ENCODE results near the gene TBL3.

The TBL3 gene

GRCh38 chr16:1992704-1993317 lies 21.0 kb downstream of the TBL3 start:
- Histone ChIP-seq H3K4me1 (ENCODE audit: control insufficient read depth, insufficient read depth, low read length) (peaks cover 9% of the 10 kb centered on the region), H3K36me3 (ENCODE audit: control insufficient read depth, insufficient read depth, low read length) (peaks cover under 1% of the 10 kb centered on the region), H3K27me3 (ENCODE audit: control insufficient read depth, insufficient read depth, low read length) (peaks cover 2% of the 10 kb centered on the region; the same call in 1 of the 2 replicates), H3K4me3 (ENCODE audit: low read length) (peak overlapping the region; percentile 35; the same call in 1 of the 2 replicates), H3K9me3 (ENCODE audit: control insufficient read depth, insufficient read depth, low read length) (no peaks in the 10 kb centered on the region), H3K27ac (ENCODE audit: low read length) (no peak overlapping the region)
- WGBS (ENCODE audit: insufficient coverage, insufficient read length) = no CpG with 5 or more reads among the region's 50 CpGs
- no peak for DNase-seq (ENCODE audit: low read depth, low spot score)

- Histone ChIP-seq H3K4me1 (ENCODE audit: control insufficient read depth, insufficient read depth, low read length) (peaks cover 9% of the 10 kb centered on the region), H3K27me3 (ENCODE audit: control insufficient read depth, insufficient read depth, low read length) (peaks cover 2% of the 10 kb centered on the region; the same call in 1 of the 2 replicates), H3K36me3 (ENCODE audit: control insufficient read depth, insufficient read depth, low read length) (peaks cover 7% of the 10 kb centered on the region), H3K27ac (ENCODE audit: low read length) (no peak overlapping the region), H3K4me3 (ENCODE audit: low read length) (no peak overlapping the region), H3K9me3 (ENCODE audit: control insufficient read depth, insufficient read depth, low read length) (no peaks in the 10 kb centered on the region)
- no CpG with 5 or more reads among the region's 2 CpGs for WGBS (ENCODE audit: insufficient coverage, insufficient read length)
- DNase-seq (ENCODE audit: low read depth, low spot score) = no peak
These were observed 21.9 kb downstream of the TBL3 start for GRCh38 chr16:1993731-1994131.

GRCh38 chr16:1997494-1998359 lies 25.9 kb downstream of the TBL3 start:
- no peaks in the 10 kb centered on the region for H3K27me3 ChIP-seq (ENCODE audit: control insufficient read depth, insufficient read depth, low read length)
- peaks cover 42% of the 10 kb centered on the region for H3K36me3 ChIP-seq (ENCODE audit: control insufficient read depth, insufficient read depth, low read length)
- no CpG with 5 or more reads among the region's 26 CpGs for WGBS (ENCODE audit: insufficient coverage, insufficient read length)
- H3K4me1 ChIP-seq (ENCODE audit: control insufficient read depth, insufficient read depth, low read length) = no peaks in the 10 kb centered on the region
- DNase-seq (ENCODE audit: low read depth, low spot score) = no peak
- no peaks in the 10 kb centered on the region for H3K9me3 ChIP-seq (ENCODE audit: control insufficient read depth, insufficient read depth, low read length)
- no peak overlapping the region for H3K4me3 ChIP-seq (ENCODE audit: low read length)
- H3K27ac ChIP-seq (ENCODE audit: low read length) = no peak overlapping the region

- H3K9me3 ChIP-seq (ENCODE audit: control insufficient read depth, insufficient read depth, low read length) = no peaks in the 10 kb centered on the region
- no peak overlapping the region for H3K4me3 ChIP-seq (ENCODE audit: low read length)
- no peaks in the 10 kb centered on the region for H3K27me3 ChIP-seq (ENCODE audit: control insufficient read depth, insufficient read depth, low read length)
- H3K36me3 ChIP-seq (ENCODE audit: control insufficient read depth, insufficient read depth, low read length) = peaks cover 49% of the 10 kb centered on the region
- no CpG with 5 or more reads among the region's 27 CpGs for WGBS (ENCODE audit: insufficient coverage, insufficient read length)
- H3K4me1 ChIP-seq (ENCODE audit: control insufficient read depth, insufficient read depth, low read length) = no peaks in the 10 kb centered on the region
- no peak overlapping the region for H3K27ac ChIP-seq (ENCODE audit: low read length)
- no peak for DNase-seq (ENCODE audit: low read depth, low spot score)
These were observed 26.5 kb downstream of the TBL3 start for GRCh38 chr16:1998360-1998835.

GRCh38 chr16:1998852-1999801 lies 27.3 kb downstream of the TBL3 start:
- no peak overlapping the region for H3K4me3 ChIP-seq (ENCODE audit: low read length)
- peaks cover under 1% of the 10 kb centered on the region; the same call in 1 of the 2 replicates for H3K4me1 ChIP-seq (ENCODE audit: control insufficient read depth, insufficient read depth, low read length)
- no peaks in the 10 kb centered on the region for H3K27me3 ChIP-seq (ENCODE audit: control insufficient read depth, insufficient read depth, low read length)
- H3K9me3 ChIP-seq (ENCODE audit: control insufficient read depth, insufficient read depth, low read length) = no peaks in the 10 kb centered on the region
- peaks cover 49% of the 10 kb centered on the region for H3K36me3 ChIP-seq (ENCODE audit: control insufficient read depth, insufficient read depth, low read length)
- no peak for DNase-seq (ENCODE audit: low read depth, low spot score)
- no peak overlapping the region for H3K27ac ChIP-seq (ENCODE audit: low read length)
- no CpG with 5 or more reads among the region's 39 CpGs for WGBS (ENCODE audit: insufficient coverage, insufficient read length)

GRCh38 chr16:1999866-2000514 lies 28.1 kb downstream of the TBL3 start:
- no CpG with 5 or more reads among the region's 28 CpGs for WGBS (ENCODE audit: insufficient coverage, insufficient read length)
- Histone ChIP-seq H3K27ac (ENCODE audit: low read length) (no peak overlapping the region), H3K4me1 (ENCODE audit: control insufficient read depth, insufficient read depth, low read length) (peaks cover 4% of the 10 kb centered on the region; the same call in 1 of the 2 replicates), H3K9me3 (ENCODE audit: control insufficient read depth, insufficient read depth, low read length) (no peaks in the 10 kb centered on the region), H3K36me3 (ENCODE audit: control insufficient read depth, insufficient read depth, low read length) (peaks cover 49% of the 10 kb centered on the region), H3K27me3 (ENCODE audit: control insufficient read depth, insufficient read depth, low read length) (no peaks in the 10 kb centered on the region), H3K4me3 (ENCODE audit: low read length) (no peak overlapping the region)
- no peak for DNase-seq (ENCODE audit: low read depth, low spot score)

- no peaks in the 10 kb centered on the region for H3K27me3 ChIP-seq (ENCODE audit: control insufficient read depth, insufficient read depth, low read length)
- H3K27ac ChIP-seq (ENCODE audit: low read length) = no peak overlapping the region
- no peaks in the 10 kb centered on the region for H3K9me3 ChIP-seq (ENCODE audit: control insufficient read depth, insufficient read depth, low read length)
- WGBS (ENCODE audit: insufficient coverage, insufficient read length) = no CpG with 5 or more reads among the region's 19 CpGs
- H3K4me3 ChIP-seq (ENCODE audit: low read length) = no peak overlapping the region
- peaks cover 4% of the 10 kb centered on the region for H3K4me1 ChIP-seq (ENCODE audit: control insufficient read depth, insufficient read depth, low read length)
- peaks cover 49% of the 10 kb centered on the region for H3K36me3 ChIP-seq (ENCODE audit: control insufficient read depth, insufficient read depth, low read length)
- DNase-seq (ENCODE audit: low read depth, low spot score) = no peak
These were observed 29.2 kb downstream of the TBL3 start for GRCh38 chr16:2001035-2001434.

GRCh38 chr16:2001456-2002355 lies 29.9 kb downstream of the TBL3 start:
- peaks cover 5% of the 10 kb centered on the region for H3K4me1 ChIP-seq (ENCODE audit: control insufficient read depth, insufficient read depth, low read length)
- H3K4me3 ChIP-seq (ENCODE audit: low read length) = no peak overlapping the region
- no peak for DNase-seq (ENCODE audit: low read depth, low spot score)
- H3K27me3 ChIP-seq (ENCODE audit: control insufficient read depth, insufficient read depth, low read length) = no peaks in the 10 kb centered on the region
- peaks cover 49% of the 10 kb centered on the region for H3K36me3 ChIP-seq (ENCODE audit: control insufficient read depth, insufficient read depth, low read length)
- no peak overlapping the region for H3K27ac ChIP-seq (ENCODE audit: low read length)
- WGBS (ENCODE audit: insufficient coverage, insufficient read length) = no CpG with 5 or more reads among the region's 53 CpGs
- no peaks in the 10 kb centered on the region for H3K9me3 ChIP-seq (ENCODE audit: control insufficient read depth, insufficient read depth, low read length)
